GM12873 (cell line): ENCODE measurements around the gene NACC2.
A peak's percentile ranks its signal among the peaks of the same experiment; 100 is the strongest.

Source experiments
- CTCF ChIP-seq: IDR thresholded peaks from 2 replicates; pipeline ENCODE4 v1.5.1; 2012; ENCODE audit warnings: low read depth, mild to moderate bottlenecking, moderate library complexity, low read length, control low read depth; ENCODE audit not compliant: insufficient read depth; ENCODE audit errors: missing control alignments

NACC2 gene

DNA sequence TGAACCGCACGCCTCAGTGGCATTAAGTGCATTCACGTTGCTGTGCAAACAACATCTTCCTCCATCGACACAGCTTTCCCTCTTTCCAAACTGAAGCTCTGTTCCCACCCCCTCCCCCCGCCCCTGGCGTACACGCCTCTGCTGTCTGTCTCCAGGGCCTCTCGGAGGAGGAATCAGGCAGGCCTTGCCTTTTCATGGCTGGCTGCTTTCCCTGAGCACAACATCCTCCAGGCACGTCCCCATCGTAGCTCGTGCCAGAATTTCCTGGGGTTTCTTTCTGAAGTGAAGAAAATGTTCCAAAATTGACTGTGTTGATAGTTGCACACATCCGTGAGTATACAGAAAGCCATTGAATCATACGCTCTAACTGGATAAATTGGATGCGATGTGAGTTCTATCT lies 45.9 kb upstream of the NACC2 start:
- no peak for TF ChIP-seq CTCF

- TF ChIP-seq CTCF: no peak
Observed at GRCh38 chr9:136140046-136140445, 45.0 kb upstream of the NACC2 start.

GRCh38 chr9:136138566-136138965 lies 43.5 kb upstream of the NACC2 start:
- peak; percentile 71 for TF ChIP-seq CTCF

DNA sequence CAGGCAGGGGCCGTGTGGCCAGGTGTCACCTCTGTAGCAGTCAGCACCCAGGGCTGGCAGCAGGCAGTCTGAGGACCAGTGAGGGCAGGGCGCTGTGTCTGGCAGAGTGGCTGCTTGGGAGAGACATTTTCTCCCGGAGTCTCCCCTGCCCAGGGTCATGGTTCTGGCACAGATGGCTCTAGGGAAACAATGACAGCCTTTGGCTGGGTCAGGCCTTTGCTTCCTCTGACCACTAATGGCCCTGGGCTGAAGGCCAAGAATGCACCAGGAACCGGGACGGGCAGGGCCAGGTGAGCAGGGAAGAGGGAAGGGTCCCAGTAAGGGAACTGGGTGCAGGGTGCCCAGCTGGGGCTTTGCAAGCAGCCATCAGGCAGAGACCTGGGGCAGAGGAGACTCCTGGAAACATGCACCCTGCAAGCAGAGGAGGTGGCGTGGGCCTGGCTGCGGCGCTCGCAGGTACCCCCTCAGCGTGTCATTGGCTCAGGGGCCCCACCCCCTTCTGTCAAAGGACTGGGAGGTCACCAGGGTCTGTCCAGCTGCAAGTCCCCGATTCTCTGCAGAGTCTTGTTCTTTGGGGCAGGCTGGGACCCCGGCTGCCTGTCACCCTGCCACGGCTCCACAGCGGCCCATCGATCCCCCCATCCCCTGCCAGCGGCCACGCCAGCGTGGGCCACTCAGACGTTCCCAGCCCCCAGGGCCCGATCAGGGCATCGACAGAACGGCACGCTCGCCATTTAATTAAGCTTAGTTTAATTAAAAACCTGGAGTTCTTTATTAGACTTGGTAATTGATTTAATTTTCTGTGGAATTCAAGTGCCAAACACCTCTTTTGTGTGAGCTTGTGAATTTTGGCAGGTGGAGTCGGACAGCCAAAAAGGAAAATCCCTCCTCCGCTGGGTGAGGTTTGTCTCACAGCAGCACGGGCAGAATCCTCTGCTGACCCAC lies 42.5 kb upstream of the NACC2 start:
- TF ChIP-seq CTCF: no peak

DNA sequence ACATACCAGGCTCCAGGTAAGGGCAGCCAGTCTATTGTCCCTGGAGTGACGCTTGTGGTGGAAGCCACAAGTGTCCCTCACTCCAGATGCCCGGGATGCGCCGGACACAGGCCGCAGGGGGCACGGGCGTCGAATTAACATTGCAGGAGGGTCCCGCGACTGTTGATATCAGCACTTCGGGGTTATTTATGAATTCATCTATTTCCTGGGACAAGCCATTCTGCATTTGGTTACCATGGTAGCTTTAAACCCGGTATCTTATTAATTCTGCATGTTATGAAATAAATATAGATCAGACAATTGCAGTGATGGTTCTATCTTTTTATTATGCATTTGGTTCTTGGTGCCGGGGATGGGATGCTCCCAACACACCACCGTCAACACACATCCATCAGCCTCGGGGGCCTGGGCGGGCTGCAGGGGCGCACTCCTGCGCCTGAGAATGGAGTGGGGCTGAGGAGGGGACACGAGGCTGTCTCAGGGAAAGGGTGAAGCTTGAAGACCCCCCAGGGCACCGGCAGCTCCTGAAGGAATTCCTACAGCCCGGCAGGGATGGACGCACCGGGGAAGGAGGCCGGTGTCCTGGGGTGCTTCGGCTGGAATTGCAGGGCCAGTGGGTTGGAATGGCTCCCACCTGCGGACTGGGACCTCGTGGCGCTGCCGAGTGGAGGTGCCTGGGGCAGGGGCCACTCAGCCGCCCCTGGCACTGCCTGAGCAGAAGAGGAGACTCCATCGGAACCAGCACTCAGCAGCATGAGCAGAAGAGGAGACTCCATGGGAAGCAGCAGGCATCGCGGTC lies 41.2 kb upstream of the NACC2 start:
- TF ChIP-seq CTCF: no peak

GRCh38 chr9:136135326-136136126 lies 40.4 kb upstream of the NACC2 start:
- no peak for TF ChIP-seq CTCF
